Rectal smooth muscle tissue (tissue), 1 donor: Measurements from ENCODE around the gene SLC2A1.
"Not testable (repeated sequence)": the region's sequence is repeated elsewhere in the genome, so short reads cannot be mapped to it uniquely, and the experiment has no call there.

Experiments used
- H3K27ac ChIP-seq: one replicate; pipeline ENCODE4 v1.7.0; 2013; ENCODE audit warnings: low read depth, low read length, inconsistent platforms
- H3K27me3 ChIP-seq: one replicate; pipeline ENCODE4 v1.7.0; 2013; ENCODE audit warnings: low read length; ENCODE audit not compliant: control insufficient read depth, insufficient read depth
- H3K36me3 ChIP-seq: one replicate; pipeline ENCODE4 v1.7.0; 2013; ENCODE audit warnings: low read length; ENCODE audit not compliant: control insufficient read depth, insufficient read depth
- H3K4me1 ChIP-seq: one replicate; pipeline ENCODE4 v1.7.0; 2013; ENCODE audit warnings: low read length; ENCODE audit not compliant: control insufficient read depth, insufficient read depth
- H3K4me3 ChIP-seq: one replicate; pipeline ENCODE4 v1.7.0; 2013; ENCODE audit warnings: low read length
- H3K9ac ChIP-seq: one replicate; pipeline ENCODE4 v1.7.0; 2013; ENCODE audit warnings: low read length

The SLC2A1 gene

DNA sequence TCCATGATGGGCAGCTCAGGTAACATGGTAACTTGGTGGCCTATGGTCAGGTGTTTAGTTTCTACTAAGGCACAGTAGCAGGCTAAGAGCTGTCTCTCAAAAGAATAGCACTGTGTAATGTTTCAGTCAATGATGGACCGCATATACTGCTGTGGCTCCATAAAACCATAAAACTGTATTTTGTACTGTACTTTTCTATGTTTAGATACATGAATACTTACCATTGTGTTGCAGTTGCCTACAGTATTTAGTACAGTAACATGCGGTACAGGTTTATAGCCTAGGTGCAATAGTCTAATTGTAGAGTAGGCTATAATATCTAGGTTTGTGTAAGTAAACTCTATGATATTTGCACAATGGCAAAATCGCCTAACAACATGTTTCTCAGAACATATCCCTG is 50.6 kb downstream of the SLC2A1 start:
- Histone ChIP-seq H3K27ac (no peak overlapping the region), H3K27me3 (no peaks in the 10 kb centered on the region), H3K4me1 (no peaks in the 10 kb centered on the region)

GRCh38 chr1:42904434-42904833 is 54.2 kb downstream of the SLC2A1 start:
- Histone ChIP-seq H3K36me3 (no peaks in the 10 kb centered on the region), H3K27ac (no peak overlapping the region), H3K4me3 (no peak overlapping the region), H3K4me1 (no peaks in the 10 kb centered on the region), H3K27me3 (no peaks in the 10 kb centered on the region), H3K9ac (no peak overlapping the region)

More for the DNA sequence above, 50.6 kb downstream of the SLC2A1 start:
- Histone ChIP-seq H3K36me3 (no peaks in the 10 kb centered on the region), H3K9ac (no peak overlapping the region), H3K4me3 (no peak overlapping the region)

DNA sequence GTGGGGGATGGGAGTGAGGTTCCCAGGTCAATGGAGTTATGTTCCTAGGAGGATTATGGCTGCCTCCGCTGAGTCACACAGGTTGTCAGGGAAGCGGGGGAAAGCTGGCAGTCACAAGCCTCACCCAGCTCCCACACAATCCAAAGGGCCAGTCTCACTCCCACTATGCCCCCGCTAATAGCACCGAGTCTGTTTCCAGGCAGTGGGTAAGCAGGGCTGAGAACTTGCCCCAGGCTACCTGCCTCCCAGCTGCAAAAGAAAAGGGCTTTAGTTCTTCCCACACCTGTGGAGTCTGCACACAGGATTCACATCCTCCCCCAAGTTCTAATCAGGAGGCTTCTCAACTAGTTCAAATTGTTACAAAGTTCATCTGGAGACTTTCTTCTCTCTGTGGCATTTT is 58.7 kb downstream of the SLC2A1 start:
- H3K4me3 ChIP-seq, H3K4me1 ChIP-seq, H3K9ac ChIP-seq, H3K36me3 ChIP-seq, H3K27ac ChIP-seq, H3K27me3 ChIP-seq: not testable (repeated sequence)

GRCh38 chr1:42891465-42892138 is 67.1 kb downstream of the SLC2A1 start:
- H3K4me3 ChIP-seq: no peak overlapping the region
- no peak overlapping the region for H3K9ac ChIP-seq
- H3K4me1 ChIP-seq: no peaks in the 10 kb centered on the region
- H3K27ac ChIP-seq: no peak overlapping the region
- H3K27me3 ChIP-seq: no peaks in the 10 kb centered on the region
- no peaks in the 10 kb centered on the region for H3K36me3 ChIP-seq

DNA sequence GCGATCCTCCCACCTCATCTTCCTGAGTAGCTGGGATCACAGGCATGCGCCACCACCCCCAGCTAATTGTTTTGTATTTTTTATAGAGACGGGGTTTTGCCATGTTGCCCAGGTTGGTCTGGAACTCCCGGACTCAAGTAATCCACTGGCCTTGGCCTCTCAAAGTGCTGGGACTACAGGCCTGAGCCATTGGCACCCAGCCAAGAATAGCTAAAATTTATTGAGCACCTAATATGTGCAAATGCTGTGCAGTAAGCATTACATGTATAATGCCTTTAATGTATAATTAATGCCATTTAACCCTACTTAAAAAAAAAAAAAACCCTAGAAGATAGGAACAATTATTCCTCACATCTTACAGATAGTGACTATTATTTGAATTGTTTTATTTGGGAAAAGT is 69.4 kb downstream of the SLC2A1 start:
- Histone ChIP-seq H3K4me3 (no peak overlapping the region), H3K27ac (no peak overlapping the region), H3K9ac (no peak overlapping the region), H3K4me1 (no peaks in the 10 kb centered on the region), H3K36me3 (no peaks in the 10 kb centered on the region), H3K27me3 (no peaks in the 10 kb centered on the region)

DNA sequence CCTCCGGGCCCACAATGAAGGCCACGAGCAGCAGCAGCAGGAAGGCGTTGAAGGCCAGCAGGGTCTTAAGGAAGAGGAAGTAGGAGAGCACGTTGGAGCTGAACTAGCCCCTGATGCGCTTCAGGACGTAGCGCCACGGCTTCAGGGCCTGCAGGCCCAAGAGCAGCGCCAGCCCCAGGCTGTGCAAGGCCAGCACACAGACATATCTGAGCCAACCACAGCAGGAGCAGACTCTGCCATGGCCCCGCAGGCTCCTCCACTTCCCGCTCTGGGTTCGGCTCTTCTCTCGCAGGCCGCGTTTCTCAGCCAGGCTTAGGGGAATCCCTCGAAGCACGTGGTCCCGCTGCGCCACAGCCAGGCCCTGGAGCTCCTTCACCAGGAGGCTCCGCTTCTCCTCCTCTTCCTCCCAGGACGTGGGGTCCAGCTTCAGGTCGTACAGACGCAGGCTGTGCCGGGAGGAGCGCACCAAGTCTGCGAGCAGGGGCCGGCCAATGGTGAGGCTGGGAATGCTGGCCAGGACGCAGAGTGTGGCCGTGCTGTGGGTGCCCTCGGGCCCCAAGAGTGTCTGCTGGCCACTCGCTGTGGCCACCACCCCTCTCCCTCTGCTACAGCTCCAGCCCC is 70.5 kb downstream of the SLC2A1 start:
- Histone ChIP-seq H3K36me3 (no peaks in the 10 kb centered on the region), H3K4me3 (no peak overlapping the region), H3K27ac (no peak overlapping the region), H3K9ac (no peak overlapping the region), H3K27me3 (no peaks in the 10 kb centered on the region), H3K4me1 (no peaks in the 10 kb centered on the region)

GRCh38 chr1:42887366-42887765 is 71.3 kb downstream of the SLC2A1 start:
- no peaks in the 10 kb centered on the region for H3K4me1 ChIP-seq
- no peaks in the 10 kb centered on the region for H3K27me3 ChIP-seq
- H3K27ac ChIP-seq: no peak overlapping the region
- no peak overlapping the region for H3K9ac ChIP-seq
- H3K4me3 ChIP-seq: no peak overlapping the region
- H3K36me3 ChIP-seq: no peaks in the 10 kb centered on the region

GRCh38 chr1:42886800-42887199 is 71.9 kb downstream of the SLC2A1 start:
- Histone ChIP-seq H3K27ac (no peak overlapping the region), H3K4me3 (no peak overlapping the region), H3K4me1 (no peaks in the 10 kb centered on the region), H3K9ac (no peak overlapping the region), H3K36me3 (no peaks in the 10 kb centered on the region), H3K27me3 (no peaks in the 10 kb centered on the region)

DNA sequence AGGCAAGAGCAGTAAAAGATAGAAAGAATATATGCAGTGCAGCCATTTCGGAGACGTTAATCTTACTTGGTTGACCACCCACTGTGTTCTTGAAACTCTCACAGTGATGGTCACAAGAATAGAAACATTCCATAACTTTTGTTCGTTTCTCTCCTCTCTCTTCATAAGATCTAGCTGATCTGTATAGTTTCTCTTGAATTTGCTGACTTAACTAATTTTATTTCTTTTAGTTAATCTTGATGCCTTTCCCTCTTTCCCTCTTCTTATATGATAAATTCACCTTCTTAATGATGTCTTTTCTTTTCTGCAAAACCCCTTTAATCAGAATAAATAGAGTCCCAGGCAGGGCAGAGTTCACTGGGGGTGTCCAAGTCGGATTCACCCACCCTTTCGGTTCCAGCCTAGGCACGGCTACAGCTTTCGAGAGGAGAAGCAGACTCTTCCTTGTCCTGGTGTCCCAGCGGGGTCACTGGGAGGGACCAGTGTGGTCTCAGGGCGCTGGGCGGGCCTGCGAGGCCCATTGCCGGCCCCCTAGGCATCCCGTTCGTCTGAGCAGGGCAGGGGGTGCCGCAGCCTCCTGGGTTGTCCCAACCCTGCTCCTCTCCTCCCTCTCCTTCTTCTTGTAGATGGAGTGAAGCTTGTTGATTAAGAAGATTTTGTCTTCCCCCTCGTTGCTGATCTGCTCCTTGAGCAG is 72.5 kb downstream of the SLC2A1 start:
- H3K36me3 ChIP-seq: no peaks in the 10 kb centered on the region
- no peak overlapping the region for H3K4me3 ChIP-seq
- no peaks in the 10 kb centered on the region for H3K4me1 ChIP-seq
- H3K9ac ChIP-seq: no peak overlapping the region
- H3K27ac ChIP-seq: no peak overlapping the region
- H3K27me3 ChIP-seq: no peaks in the 10 kb centered on the region

DNA sequence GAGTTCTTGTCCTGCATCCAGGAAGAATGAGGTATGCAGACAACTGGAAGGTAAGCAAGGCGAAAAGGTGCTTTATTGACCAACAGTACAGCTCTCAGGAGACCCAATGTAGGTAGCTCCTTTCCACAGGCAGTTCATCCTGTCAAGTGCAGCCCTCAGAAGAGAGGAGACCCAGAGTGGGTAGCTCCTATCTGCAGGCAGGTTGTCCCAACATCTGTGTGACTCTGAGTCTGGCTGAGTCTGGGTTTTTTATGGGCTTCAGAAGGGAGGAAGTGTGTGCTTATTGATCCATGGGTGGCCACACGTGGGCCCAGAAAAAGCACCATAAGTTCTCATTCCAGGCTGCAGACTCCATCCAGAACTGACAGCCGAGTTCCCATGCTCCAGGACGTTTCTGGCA is 78.3 kb downstream of the SLC2A1 start:
- Histone ChIP-seq H3K4me3 (no peak overlapping the region), H3K27me3 (no peaks in the 10 kb centered on the region), H3K9ac (no peak overlapping the region), H3K27ac (no peak overlapping the region), H3K36me3 (no peaks in the 10 kb centered on the region), H3K4me1 (no peaks in the 10 kb centered on the region)

DNA sequence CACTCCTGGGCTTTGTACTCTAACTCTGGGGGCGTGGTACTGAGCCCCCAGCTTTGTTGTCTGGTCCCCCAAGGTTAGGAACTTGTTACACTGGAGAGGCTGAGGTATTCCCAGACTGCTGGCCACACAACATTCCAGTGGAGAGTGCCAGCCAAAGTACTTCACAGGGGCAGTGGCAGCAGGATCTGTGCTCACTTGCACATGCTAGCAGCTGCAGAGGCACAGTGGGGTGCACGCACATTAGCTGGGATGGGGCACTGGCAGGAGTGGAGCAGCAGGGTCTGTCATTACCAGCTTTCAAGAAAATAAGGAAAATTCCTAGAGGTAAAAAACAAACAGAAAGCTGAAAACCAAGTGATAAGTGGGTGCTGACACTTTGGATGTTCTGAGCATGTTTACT is 81.3 kb downstream of the SLC2A1 start:
- Histone ChIP-seq H3K27me3 (no peaks in the 10 kb centered on the region), H3K4me1 (no peaks in the 10 kb centered on the region), H3K9ac (no peak overlapping the region), H3K36me3 (no peaks in the 10 kb centered on the region), H3K4me3 (no peak overlapping the region), H3K27ac (no peak overlapping the region)

- no peaks in the 10 kb centered on the region for H3K36me3 ChIP-seq
- no peaks in the 10 kb centered on the region for H3K27me3 ChIP-seq
- no peak overlapping the region for H3K9ac ChIP-seq
- H3K4me1 ChIP-seq: no peaks in the 10 kb centered on the region
- no peak overlapping the region for H3K4me3 ChIP-seq
- H3K27ac ChIP-seq: no peak overlapping the region
Measured at GRCh38 chr1:42876009-42876408, 82.7 kb downstream of the SLC2A1 start.
